Esophagus squamous epithelium (tissue), 5 donors: ENCODE results near the gene MAN1B1. TPM values are rescaled to one million over a fixed set of nuclear protein-coding genes. Genes with fewer than 3 reads are reported as not detected.

Source experiments
- DNase-seq: peaks from one replicate; lab custom pipeline; 2025; lab: John Stamatoyannopoulos, UW
- H3K27ac ChIP-seq, 4 donors: fragments of 200-600 bp; sonication (generic); one replicate each; pipeline ENCODE4 v1.5.1; 2016 to 2019; ENCODE audit warnings: mild to moderate bottlenecking in 1 of 4
- H3K27me3 ChIP-seq, 4 donors: fragments of 200-600 bp; sonication (generic); 1 replicate in 3 of 4; 2 replicates in 1 of 4; pipeline versions ENCODE4 v1.5.1 to v1.6.0; 2017 to 2021; ENCODE audit warnings: antibody characterized with exemption in 1 of 4
- H3K36me3 ChIP-seq, 3 donors: fragments of 200-600 bp; sonication (generic); one replicate each; pipeline ENCODE4 v1.5.1; 2016 to 2019
- H3K4me1 ChIP-seq, 3 donors: fragments of 200-600 bp; sonication (generic); one replicate each; pipeline ENCODE4 v1.5.1; 2017 to 2019
- H3K4me3 ChIP-seq, 4 donors: fragments of 200-600 bp; sonication (generic); 1 replicate in 3 of 4; 2 replicates in 1 of 4; pipeline ENCODE4 v1.5.1; 2016 to 2019; ENCODE audit warnings: mild to moderate bottlenecking in 2 of 4, moderate library complexity in 1 of 4
- H3K9me3 ChIP-seq, 3 donors: fragments of 200-600 bp; sonication (generic); one replicate each; pipeline ENCODE4 v1.5.1; 2016 to 2019
- POLR2A ChIP-seq, 4 donors: fragments of 450-650 bp; IDR thresholded peaks; one replicate each; pipeline ENCODE4 v1.6.1; 2017; ENCODE audit warnings: antibody characterized with exemption in 4 of 4, mild to moderate bottlenecking in 4 of 4, moderate library complexity in 3 of 4
- WGBS, 2 donors: methylation state at CpG; one replicate each; pipeline ENCODE4 v1.1.5; 2018; 5-methylcytosine and 5-hydroxymethylcytosine counted together
- intact Hi-C: fragments of 100-400 bp; cut with DNase I; formaldehyde crosslinking; loops from one replicate; pipeline ENCODE4 v1.15.0; 2022
- total RNA-seq, 4 donors: library from RNA; depleted of rRNA; stranded (reverse); fragments of >200 nt; gene quantifications; one replicate each; pipeline ENCODE4 v1.1.0, GENCODE V29; 2016
- TF ChIP-seq, protein P1 (sequence below), 6 experiments: fragments of 450-650 bp in 4 of 6; fragments of 200-600 bp in 2 of 6; sonication (generic) in 2 of 6; IDR thresholded peaks; one replicate each; pipeline ENCODE4 v1.5.1; 2016 to 2019; ENCODE audit warnings: antibody characterized with exemption in 6 of 6, mild to moderate bottlenecking in 4 of 6, moderate library complexity in 4 of 6
- donor health status: DM: yes; HTN: yes; CAD: no.

Gene MAN1B1
- total RNA-seq, 4 donors from 2014 or later: 25.6 to 50.9 (median 39.4) TPM

- no peaks in the 10 kb centered on the region for H3K9me3 ChIP-seq
- 79 to 81% methylated on average over 4 to 13 of the region's 23 CpGs for WGBS, 2 donors
- no peak for DNase-seq
- H3K27me3 ChIP-seq: peaks cover 0 to 23% (median 0%) of the 10 kb centered on the region in 4 donors
- intact Hi-C loops: no loop called here
- H3K27ac ChIP-seq: no peak overlapping the region
- TF ChIP-seq, protein P1, sequence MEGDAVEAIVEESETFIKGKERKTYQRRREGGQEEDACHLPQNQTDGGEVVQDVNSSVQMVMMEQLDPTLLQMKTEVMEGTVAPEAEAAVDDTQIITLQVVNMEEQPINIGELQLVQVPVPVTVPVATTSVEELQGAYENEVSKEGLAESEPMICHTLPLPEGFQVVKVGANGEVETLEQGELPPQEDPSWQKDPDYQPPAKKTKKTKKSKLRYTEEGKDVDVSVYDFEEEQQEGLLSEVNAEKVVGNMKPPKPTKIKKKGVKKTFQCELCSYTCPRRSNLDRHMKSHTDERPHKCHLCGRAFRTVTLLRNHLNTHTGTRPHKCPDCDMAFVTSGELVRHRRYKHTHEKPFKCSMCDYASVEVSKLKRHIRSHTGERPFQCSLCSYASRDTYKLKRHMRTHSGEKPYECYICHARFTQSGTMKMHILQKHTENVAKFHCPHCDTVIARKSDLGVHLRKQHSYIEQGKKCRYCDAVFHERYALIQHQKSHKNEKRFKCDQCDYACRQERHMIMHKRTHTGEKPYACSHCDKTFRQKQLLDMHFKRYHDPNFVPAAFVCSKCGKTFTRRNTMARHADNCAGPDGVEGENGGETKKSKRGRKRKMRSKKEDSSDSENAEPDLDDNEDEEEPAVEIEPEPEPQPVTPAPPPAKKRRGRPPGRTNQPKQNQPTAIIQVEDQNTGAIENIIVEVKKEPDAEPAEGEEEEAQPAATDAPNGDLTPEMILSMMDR (IDR thresholded peaks at IDR 0.05): no peak
- no peak for TF ChIP-seq POLR2A (IDR thresholded peaks at IDR 0.05)
- H3K4me3 ChIP-seq: no peak overlapping the region
- peaks cover 15 to 60% (median 21%) of the 10 kb centered on the region in 3 donors for H3K4me1 ChIP-seq
- H3K36me3 ChIP-seq: no peaks in the 10 kb centered on the region
These were observed 21.3 kb upstream of the MAN1B1 start for GRCh38 chr9:137065336-137065967.

DNA sequence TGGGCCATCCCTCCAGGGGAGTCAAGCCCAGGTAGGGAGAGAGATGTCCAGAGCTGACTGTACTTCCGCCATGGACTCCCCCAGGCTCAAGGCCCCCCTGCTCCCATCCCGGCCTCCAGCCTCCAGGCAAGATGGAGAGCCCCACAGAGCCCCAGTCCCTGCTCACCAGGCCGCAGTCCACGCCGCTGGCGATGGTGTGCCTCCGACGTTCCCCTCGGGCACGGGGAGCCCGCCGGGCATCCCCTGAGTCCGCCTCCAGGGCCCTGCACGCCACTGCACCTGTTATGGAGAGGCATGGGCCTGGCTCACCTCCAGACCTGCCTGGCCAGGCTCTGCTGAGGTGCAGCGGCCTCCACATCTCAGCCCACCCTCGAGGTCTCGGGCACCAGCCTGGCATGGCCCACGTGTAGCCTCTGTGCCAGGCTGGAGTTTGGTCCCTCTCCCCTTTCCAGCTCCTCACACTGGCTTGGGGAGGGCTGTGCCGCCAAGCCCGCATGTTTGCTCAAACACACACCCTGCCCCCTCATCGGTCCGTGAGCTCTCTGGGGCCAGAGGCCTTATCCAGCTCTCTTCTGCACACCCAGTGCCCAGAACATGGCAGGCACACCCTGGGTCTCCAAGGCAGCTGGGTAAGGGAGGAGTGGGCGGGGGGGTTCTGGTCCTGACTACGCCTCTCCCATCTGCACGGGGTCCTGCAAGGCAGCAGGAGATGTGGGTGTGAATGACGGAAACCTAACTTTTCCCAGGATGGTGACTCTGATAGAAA, 20.5 kb upstream of the MAN1B1 start:
- Histone ChIP-seq H3K4me1 (peaks cover 23 to 68% (median 28%) of the 10 kb centered on the region in 3 donors), H3K36me3 (no peaks in the 10 kb centered on the region), H3K4me3 (no peak overlapping the region), H3K27ac (no peak overlapping the region), H3K9me3 (no peaks in the 10 kb centered on the region), H3K27me3 (peaks cover 0 to 23% (median 0%) of the 10 kb centered on the region in 4 donors)
- DNase-seq: no peak
- 84% methylated on average over 23 of the region's 26 CpGs; no CpG with 5 or more reads in 1 of the 2 donors for WGBS, 2 donors
- intact Hi-C loops: no loop called here
- TF ChIP-seq, protein P1 (IDR thresholded peaks at IDR 0.05): no peak
- TF ChIP-seq POLR2A (IDR thresholded peaks at IDR 0.05): no peak

DNA sequence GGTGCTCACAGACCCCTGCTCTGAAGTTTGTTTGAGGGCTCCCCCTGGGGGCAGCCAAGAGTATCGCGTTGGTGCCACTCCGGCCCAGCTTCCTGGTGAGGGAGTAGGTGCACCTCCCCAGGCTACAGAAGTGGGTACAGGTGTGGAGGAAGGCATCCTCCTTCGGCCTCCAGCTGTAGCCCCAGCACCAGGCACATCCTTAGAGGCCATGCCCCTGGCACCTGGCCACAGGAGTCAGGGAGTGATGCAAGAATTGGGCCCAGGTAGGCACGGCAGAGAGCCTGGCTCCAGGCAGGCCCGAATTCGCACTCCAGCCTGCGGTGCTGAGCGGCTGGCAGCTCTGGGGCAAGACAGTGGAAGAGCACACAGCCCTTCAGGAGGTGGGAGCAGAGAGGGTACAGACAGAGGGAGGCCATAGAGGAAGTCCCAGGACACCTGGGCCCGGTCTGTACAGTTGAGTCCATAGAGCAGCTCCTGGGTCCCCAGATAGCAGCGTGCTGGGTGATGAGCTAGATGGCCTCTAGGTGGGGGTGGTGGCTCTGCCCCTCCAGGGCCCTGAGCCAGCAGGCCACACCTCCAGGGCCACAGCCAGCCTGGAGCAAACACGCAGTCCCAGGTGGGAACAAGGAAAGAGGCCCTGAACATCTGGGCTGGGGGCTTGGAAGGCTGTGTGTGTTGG, 18.8 kb upstream of the MAN1B1 start:
- Histone ChIP-seq H3K4me1 (peaks cover 24 to 64% (median 31%) of the 10 kb centered on the region in 3 donors), H3K27me3 (peaks cover 0 to 23% (median 0%) of the 10 kb centered on the region in 4 donors), H3K4me3 (no peak overlapping the region), H3K27ac (no peak overlapping the region), H3K9me3 (no peaks in the 10 kb centered on the region), H3K36me3 (no peaks in the 10 kb centered on the region)
- WGBS, 2 donors: 7 to 33% methylated on average over 3 to 8 of the region's 12 CpGs
- intact Hi-C loops: no loop called here
- no peak for DNase-seq
- TF ChIP-seq POLR2A (IDR thresholded peaks at IDR 0.05): no peak
- TF ChIP-seq, protein P1 (IDR thresholded peaks at IDR 0.05): peak; percentile 70 to 89 (median 84)

DNA sequence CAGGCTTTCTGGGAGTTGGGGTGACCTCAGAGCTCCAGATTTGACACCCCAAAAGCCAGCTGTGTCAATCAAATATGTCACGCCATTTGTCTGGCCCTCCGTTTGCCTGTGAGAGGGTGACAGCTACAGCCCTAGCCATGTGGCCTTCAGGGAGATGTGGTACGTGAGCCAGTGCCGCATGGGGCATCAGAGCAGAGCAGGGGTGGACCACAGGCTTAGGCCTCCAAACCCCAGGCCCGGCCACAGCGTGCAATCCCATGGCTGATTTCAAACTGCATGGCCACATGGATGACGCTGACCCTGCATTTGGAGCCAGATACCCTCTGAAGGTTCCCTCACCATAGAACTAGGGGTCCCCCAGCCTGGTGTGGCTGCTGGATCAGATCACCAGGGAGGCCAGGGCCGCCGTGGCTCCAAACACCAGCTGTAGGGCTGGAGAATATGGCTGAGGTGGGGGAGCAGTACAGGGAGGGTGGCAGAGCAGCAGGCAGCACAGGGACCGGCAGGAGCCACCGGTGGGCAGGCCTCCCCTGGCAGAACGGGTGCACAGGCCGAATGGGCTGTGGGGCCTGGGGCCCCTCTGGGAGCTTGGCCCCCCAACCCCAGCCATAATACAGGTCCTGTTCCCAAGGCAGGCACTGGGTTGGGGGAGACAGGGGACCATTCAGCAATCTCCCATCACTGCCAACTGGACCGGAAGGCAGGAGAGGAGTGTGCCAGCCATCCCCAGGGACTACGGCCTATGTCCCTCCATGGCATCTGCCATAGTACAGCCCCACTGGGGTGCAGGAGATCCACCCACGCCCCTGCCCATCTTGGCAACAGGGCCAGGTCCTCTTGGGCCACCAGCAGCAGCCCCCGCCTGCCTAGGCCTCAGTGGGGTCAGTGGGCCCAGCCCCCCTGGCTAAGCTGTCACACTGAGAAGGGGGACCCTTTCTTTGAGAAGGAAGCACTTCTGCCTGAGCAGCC, 18.0 kb upstream of the MAN1B1 start:
- H3K27ac ChIP-seq: no peak overlapping the region
- peak overlapping the region in 3 of 4 donors; percentile 34 to 79 (median 58) for H3K4me3 ChIP-seq
- peaks cover 22 to 59% (median 31%) of the 10 kb centered on the region in 3 donors for H3K4me1 ChIP-seq
- peaks cover 0 to 23% (median 0%) of the 10 kb centered on the region in 4 donors for H3K27me3 ChIP-seq
- intact Hi-C loops: no loop called here
- no peaks in the 10 kb centered on the region for H3K36me3 ChIP-seq
- 90 to 91% methylated on average over 3 of the region's 17 CpGs for WGBS, 2 donors
- H3K9me3 ChIP-seq: no peaks in the 10 kb centered on the region
- TF ChIP-seq POLR2A (IDR thresholded peaks at IDR 0.05): no peak
- TF ChIP-seq, protein P1 (IDR thresholded peaks at IDR 0.05): no peak
- no peak for DNase-seq
